Lower leg skin (tissue), 3 donors: ENCODE measurements around the gene BEX3.

Experiments
- POLR2A ChIP-seq, 2 donors: fragments of 450-650 bp; IDR thresholded peaks; one replicate each; pipeline ENCODE4 v1.6.1; 2016 to 2017; ENCODE audit warnings: antibody characterized with exemption in 2 of 2, mild to moderate bottlenecking in 1 of 2, moderate library complexity in 1 of 2
- TF ChIP-seq, protein P1 (sequence below), 3 donors: fragments of 450-650 bp; IDR thresholded peaks; one replicate each; pipeline ENCODE4 v1.5.1; 2016; ENCODE audit warnings: antibody characterized with exemption in 3 of 3, mild to moderate bottlenecking in 3 of 3, moderate library complexity in 2 of 3

DNA sequence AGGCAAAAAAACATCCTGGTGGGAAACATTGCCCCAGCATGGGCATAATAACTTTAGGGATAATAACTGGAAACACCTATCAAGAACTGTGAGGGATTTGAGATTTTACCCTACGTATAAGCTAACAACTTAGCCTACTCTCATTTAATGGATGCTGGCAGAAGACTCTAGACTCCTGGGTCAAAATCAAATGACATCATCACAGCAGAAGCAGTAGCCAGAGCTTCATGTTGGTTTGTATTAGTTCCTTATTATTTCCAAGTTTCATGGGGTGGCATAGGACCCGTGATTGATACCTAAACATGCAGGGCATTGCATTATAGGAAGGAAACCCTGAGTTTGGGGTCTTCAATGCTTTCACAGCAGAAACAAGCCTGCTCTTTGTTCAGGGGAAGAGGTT, 15.4 kb upstream of the BEX3 start:
- TF ChIP-seq, protein P1, sequence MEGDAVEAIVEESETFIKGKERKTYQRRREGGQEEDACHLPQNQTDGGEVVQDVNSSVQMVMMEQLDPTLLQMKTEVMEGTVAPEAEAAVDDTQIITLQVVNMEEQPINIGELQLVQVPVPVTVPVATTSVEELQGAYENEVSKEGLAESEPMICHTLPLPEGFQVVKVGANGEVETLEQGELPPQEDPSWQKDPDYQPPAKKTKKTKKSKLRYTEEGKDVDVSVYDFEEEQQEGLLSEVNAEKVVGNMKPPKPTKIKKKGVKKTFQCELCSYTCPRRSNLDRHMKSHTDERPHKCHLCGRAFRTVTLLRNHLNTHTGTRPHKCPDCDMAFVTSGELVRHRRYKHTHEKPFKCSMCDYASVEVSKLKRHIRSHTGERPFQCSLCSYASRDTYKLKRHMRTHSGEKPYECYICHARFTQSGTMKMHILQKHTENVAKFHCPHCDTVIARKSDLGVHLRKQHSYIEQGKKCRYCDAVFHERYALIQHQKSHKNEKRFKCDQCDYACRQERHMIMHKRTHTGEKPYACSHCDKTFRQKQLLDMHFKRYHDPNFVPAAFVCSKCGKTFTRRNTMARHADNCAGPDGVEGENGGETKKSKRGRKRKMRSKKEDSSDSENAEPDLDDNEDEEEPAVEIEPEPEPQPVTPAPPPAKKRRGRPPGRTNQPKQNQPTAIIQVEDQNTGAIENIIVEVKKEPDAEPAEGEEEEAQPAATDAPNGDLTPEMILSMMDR (IDR thresholded peaks at IDR 0.05), result no peak
- TF ChIP-seq POLR2A (IDR thresholded peaks at IDR 0.05), result no peak
